HL-60 (cell line): ENCODE measurements around the gene SH3GL3.

Source experiments
- GABPA ChIP-seq: IDR thresholded peaks from 2 replicates; pipeline ENCODE4 v1.6.1; 2012; ENCODE audit warnings: low read depth
- POLR2AphosphoS5 ChIP-seq: IDR thresholded peaks from 2 replicates; pipeline ENCODE4 v1.6.1; 2012; ENCODE audit warnings: low read depth
- TF ChIP-seq, protein P1 (sequence below): IDR thresholded peaks from one replicate; pipeline ENCODE4 v1.5.1; 2011; ENCODE audit warnings: low read length, control low read depth, inconsistent platforms; ENCODE audit not compliant: insufficient read depth
- TF ChIP-seq, protein P2 (sequence below): IDR thresholded peaks from 2 replicates; pipeline ENCODE4 v1.6.1; 2012; ENCODE audit warnings: low read depth; ENCODE audit not compliant: insufficient replicate concordance

DNA sequence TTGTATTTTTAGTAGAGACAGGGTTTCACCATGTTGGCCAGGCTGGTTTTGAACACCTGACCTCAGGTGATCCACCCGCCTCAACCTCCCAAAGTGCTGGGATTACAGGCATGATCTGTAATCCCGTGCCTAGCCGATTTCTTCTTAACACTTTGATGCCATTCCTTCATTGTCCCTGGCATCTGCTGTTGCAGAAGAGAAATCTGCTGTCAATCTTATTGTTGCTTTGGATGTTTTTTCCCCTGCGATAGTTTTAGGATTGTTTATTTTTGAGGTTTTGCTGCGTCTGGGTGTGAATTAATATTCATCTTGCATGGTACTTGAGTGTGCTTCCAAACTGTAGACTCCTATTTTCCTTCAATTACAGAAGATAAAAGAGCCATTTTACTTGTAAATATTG lies 107.4 kb downstream of the SH3GL3 start:
- TF ChIP-seq, protein P1, sequence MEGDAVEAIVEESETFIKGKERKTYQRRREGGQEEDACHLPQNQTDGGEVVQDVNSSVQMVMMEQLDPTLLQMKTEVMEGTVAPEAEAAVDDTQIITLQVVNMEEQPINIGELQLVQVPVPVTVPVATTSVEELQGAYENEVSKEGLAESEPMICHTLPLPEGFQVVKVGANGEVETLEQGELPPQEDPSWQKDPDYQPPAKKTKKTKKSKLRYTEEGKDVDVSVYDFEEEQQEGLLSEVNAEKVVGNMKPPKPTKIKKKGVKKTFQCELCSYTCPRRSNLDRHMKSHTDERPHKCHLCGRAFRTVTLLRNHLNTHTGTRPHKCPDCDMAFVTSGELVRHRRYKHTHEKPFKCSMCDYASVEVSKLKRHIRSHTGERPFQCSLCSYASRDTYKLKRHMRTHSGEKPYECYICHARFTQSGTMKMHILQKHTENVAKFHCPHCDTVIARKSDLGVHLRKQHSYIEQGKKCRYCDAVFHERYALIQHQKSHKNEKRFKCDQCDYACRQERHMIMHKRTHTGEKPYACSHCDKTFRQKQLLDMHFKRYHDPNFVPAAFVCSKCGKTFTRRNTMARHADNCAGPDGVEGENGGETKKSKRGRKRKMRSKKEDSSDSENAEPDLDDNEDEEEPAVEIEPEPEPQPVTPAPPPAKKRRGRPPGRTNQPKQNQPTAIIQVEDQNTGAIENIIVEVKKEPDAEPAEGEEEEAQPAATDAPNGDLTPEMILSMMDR, result no peak
- no peak for TF ChIP-seq POLR2AphosphoS5
- TF ChIP-seq GABPA, result no peak
- TF ChIP-seq, protein P2, sequence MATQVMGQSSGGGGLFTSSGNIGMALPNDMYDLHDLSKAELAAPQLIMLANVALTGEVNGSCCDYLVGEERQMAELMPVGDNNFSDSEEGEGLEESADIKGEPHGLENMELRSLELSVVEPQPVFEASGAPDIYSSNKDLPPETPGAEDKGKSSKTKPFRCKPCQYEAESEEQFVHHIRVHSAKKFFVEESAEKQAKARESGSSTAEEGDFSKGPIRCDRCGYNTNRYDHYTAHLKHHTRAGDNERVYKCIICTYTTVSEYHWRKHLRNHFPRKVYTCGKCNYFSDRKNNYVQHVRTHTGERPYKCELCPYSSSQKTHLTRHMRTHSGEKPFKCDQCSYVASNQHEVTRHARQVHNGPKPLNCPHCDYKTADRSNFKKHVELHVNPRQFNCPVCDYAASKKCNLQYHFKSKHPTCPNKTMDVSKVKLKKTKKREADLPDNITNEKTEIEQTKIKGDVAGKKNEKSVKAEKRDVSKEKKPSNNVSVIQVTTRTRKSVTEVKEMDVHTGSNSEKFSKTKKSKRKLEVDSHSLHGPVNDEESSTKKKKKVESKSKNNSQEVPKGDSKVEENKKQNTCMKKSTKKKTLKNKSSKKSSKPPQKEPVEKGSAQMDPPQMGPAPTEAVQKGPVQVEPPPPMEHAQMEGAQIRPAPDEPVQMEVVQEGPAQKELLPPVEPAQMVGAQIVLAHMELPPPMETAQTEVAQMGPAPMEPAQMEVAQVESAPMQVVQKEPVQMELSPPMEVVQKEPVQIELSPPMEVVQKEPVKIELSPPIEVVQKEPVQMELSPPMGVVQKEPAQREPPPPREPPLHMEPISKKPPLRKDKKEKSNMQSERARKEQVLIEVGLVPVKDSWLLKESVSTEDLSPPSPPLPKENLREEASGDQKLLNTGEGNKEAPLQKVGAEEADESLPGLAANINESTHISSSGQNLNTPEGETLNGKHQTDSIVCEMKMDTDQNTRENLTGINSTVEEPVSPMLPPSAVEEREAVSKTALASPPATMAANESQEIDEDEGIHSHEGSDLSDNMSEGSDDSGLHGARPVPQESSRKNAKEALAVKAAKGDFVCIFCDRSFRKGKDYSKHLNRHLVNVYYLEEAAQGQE, result no peak
